Brain pericyte (primary cell): Measurements from ENCODE around the gene TANGO2.

Experiments used
- DNase-seq: peaks from one replicate; pipeline ENCODE4 v3.0.0-alpha.2; 2012; ENCODE audit warnings: low read depth, low spot score

TANGO2 gene

GRCh38 chr22:20116376-20116950 is 95.6 kb downstream of the TANGO2 start:
- DNase-seq = no peak
